K562 (cell line): ENCODE results near the gene TRERF1. TPM values are rescaled to one million over a fixed set of nuclear protein-coding genes. Genes with fewer than 3 reads are reported as not detected.

Source experiments
- CBX1 ChIP-seq: sonication (generic); IDR thresholded peaks from 2 replicates; pipeline ENCODE4 v1.6.1; 2016; ENCODE audit warnings: antibody characterized with exemption, low read depth, mild to moderate bottlenecking
- L3MBTL2 ChIP-seq: fragments of 450-650 bp; IDR thresholded peaks from 2 replicates; pipeline ENCODE4 v1.6.1; 2016; ENCODE audit warnings: mild to moderate bottlenecking, moderate library complexity
- RFX1 ChIP-seq: fragments of 450-650 bp; IDR thresholded peaks from 2 replicates; pipeline ENCODE4 v1.6.1; 2016; ENCODE audit warnings: mild to moderate bottlenecking, moderate library complexity
- STAG1 ChIP-seq: sonication (generic); formaldehyde crosslinking; IDR thresholded peaks from 2 replicates; pipeline ENCODE4 v1.5.0; 2020; ENCODE audit warnings: missing genetic modification reagents, borderline replicate concordance
- ZEB2 ChIP-seq: fragments of 450-650 bp; IDR thresholded peaks from 2 replicates; pipeline ENCODE4 v1.6.1; 2016
- polyA plus RNA-seq, 8 experiments: library from polyadenylated mRNA; depleted of rRNA in 4 of 8; stranded (reverse) in 5 of 8; unstranded in 3 of 8; fragments of >200 nt; fragmentation: Nextera tagmentation in 2 of 8; fragmentation: Illumina TruSeq in 1 of 8; extraction: Ambion mirVana in 2 of 8; extraction: Trizol in 1 of 8; gene quantifications; 2 replicates each; pipeline versions ENCODE4 v1.2.1 to v1.2.3, GENCODE V29; 2011 to 2014; ENCODE audit warnings: inconsistent platforms in 1 of 8, missing spikeins in 1 of 8
- total RNA-seq, 7 experiments: library from RNA; depleted of rRNA in 6 of 7; stranded (reverse); fragments of >200 nt in 6 of 7; fragmentation: Illumina TruSeq in 2 of 7; extraction: Trizol in 2 of 7; gene quantifications; 2 replicates each; pipeline versions ENCODE4 v1.2.1 to v1.2.3, GENCODE V29; 2011 to 2021; ENCODE audit warnings: low replicate concordance in 1 of 7
- TF ChIP-seq, protein P1 (sequence below): sonication (generic); formaldehyde crosslinking; IDR thresholded peaks from 2 replicates; pipeline ENCODE4 v1.8.0; 2022; ENCODE audit warnings: mild to moderate bottlenecking, missing genetic modification reagents
- TF ChIP-seq, protein P2 (sequence below): fragments of 250-450 bp; sonication (Bioruptor Pico); IDR thresholded peaks from 2 replicates; pipeline ENCODE4 v1.4.0; 2020
- TF ChIP-seq, protein P3 (sequence below): IDR thresholded peaks from 3 replicates; pipeline ENCODE4 v1.6.1; 2011; ENCODE audit warnings: borderline replicate concordance, mild to moderate bottlenecking, moderate library complexity; ENCODE audit not compliant: insufficient read length; ENCODE audit errors: extremely low read depth
- TF ChIP-seq, protein P4 (sequence below): fragments of 450-650 bp; IDR thresholded peaks from 2 replicates; pipeline ENCODE4 v1.6.1; 2016; ENCODE audit warnings: mild to moderate bottlenecking, moderate library complexity

TRERF1 gene
- total and polyA plus RNA-seq, 9 of the 15 experiments (the other 6 are each of a cell fraction or from before 2014, with no cell fraction given): 0.04 to 0.20 (median 0.07) TPM; not detected in 3

DNA sequence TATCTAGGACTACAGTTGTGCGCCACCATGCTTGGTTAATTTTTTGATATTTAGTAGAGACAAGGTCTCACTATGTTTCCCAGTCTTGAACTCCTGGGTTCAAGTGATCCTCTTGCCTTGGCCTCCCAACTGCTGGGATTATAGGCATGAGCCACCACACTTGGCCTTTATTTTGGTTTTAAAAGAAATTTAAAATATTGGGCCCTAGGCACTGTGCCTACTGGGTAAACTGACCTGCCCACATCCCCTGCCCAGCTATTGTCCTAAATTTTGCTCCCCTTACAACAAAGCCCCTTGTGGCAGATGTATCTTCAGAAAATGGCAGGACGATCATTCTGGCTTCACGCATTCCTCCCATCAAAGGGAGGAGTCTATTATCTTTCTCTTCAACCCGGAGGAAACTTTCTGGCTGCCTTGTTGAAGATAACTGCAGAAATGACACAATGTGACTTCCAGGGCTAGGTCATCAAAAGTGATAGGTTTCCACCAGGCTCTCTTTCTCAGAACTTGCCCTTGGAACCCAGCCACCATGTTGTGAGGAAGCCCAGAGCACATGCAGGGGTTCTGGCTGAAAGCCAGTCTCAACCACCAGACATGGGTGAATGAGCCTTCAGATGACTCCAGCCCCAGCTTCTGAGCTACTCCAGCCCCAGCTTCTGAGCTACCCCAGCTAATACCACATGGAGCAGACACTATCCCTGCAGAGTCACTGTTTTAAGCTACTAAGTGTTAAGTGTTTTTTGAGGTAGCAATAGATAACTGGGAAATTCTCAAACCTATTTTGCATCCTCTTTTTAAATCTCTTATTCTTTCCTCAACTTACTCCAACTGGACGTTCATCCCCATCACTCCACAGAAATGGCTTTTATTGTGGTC lies 252.4 kb downstream of the TRERF1 start (continued):
- TF ChIP-seq, protein P1, sequence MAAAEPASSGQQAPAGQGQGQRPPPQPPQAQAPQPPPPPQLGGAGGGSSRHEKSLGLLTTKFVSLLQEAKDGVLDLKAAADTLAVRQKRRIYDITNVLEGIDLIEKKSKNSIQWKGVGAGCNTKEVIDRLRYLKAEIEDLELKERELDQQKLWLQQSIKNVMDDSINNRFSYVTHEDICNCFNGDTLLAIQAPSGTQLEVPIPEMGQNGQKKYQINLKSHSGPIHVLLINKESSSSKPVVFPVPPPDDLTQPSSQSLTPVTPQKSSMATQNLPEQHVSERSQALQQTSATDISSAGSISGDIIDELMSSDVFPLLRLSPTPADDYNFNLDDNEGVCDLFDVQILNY (CRISPR knock-in tag): no peak
- TF ChIP-seq STAG1 (CRISPR knock-in tag) (no peak), RFX1 (no peak), ZEB2 (peak; percentile 80; the same call in 1 of the 2 replicates), L3MBTL2 (peak; percentile 96), CBX1 (peak; percentile 66; the same call in 1 of the 2 replicates)
- TF ChIP-seq, protein P2, sequence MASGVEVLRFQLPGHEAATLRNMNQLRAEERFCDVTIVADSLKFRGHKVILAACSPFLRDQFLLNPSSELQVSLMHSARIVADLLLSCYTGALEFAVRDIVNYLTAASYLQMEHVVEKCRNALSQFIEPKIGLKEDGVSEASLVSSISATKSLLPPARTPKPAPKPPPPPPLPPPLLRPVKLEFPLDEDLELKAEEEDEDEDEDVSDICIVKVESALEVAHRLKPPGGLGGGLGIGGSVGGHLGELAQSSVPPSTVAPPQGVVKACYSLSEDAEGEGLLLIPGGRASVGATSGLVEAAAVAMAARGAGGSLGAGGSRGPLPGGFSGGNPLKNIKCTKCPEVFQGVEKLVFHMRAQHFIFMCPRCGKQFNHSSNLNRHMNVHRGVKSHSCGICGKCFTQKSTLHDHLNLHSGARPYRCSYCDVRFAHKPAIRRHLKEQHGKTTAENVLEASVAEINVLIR: peak; percentile 51; the same call in 1 of the 2 replicates
- TF ChIP-seq, protein P3, sequence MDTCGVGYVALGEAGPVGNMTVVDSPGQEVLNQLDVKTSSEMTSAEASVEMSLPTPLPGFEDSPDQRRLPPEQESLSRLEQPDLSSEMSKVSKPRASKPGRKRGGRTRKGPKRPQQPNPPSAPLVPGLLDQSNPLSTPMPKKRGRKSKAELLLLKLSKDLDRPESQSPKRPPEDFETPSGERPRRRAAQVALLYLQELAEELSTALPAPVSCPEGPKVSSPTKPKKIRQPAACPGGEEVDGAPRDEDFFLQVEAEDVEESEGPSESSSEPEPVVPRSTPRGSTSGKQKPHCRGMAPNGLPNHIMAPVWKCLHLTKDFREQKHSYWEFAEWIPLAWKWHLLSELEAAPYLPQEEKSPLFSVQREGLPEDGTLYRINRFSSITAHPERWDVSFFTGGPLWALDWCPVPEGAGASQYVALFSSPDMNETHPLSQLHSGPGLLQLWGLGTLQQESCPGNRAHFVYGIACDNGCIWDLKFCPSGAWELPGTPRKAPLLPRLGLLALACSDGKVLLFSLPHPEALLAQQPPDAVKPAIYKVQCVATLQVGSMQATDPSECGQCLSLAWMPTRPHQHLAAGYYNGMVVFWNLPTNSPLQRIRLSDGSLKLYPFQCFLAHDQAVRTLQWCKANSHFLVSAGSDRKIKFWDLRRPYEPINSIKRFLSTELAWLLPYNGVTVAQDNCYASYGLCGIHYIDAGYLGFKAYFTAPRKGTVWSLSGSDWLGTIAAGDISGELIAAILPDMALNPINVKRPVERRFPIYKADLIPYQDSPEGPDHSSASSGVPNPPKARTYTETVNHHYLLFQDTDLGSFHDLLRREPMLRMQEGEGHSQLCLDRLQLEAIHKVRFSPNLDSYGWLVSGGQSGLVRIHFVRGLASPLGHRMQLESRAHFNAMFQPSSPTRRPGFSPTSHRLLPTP: no peak
- TF ChIP-seq, protein P4, sequence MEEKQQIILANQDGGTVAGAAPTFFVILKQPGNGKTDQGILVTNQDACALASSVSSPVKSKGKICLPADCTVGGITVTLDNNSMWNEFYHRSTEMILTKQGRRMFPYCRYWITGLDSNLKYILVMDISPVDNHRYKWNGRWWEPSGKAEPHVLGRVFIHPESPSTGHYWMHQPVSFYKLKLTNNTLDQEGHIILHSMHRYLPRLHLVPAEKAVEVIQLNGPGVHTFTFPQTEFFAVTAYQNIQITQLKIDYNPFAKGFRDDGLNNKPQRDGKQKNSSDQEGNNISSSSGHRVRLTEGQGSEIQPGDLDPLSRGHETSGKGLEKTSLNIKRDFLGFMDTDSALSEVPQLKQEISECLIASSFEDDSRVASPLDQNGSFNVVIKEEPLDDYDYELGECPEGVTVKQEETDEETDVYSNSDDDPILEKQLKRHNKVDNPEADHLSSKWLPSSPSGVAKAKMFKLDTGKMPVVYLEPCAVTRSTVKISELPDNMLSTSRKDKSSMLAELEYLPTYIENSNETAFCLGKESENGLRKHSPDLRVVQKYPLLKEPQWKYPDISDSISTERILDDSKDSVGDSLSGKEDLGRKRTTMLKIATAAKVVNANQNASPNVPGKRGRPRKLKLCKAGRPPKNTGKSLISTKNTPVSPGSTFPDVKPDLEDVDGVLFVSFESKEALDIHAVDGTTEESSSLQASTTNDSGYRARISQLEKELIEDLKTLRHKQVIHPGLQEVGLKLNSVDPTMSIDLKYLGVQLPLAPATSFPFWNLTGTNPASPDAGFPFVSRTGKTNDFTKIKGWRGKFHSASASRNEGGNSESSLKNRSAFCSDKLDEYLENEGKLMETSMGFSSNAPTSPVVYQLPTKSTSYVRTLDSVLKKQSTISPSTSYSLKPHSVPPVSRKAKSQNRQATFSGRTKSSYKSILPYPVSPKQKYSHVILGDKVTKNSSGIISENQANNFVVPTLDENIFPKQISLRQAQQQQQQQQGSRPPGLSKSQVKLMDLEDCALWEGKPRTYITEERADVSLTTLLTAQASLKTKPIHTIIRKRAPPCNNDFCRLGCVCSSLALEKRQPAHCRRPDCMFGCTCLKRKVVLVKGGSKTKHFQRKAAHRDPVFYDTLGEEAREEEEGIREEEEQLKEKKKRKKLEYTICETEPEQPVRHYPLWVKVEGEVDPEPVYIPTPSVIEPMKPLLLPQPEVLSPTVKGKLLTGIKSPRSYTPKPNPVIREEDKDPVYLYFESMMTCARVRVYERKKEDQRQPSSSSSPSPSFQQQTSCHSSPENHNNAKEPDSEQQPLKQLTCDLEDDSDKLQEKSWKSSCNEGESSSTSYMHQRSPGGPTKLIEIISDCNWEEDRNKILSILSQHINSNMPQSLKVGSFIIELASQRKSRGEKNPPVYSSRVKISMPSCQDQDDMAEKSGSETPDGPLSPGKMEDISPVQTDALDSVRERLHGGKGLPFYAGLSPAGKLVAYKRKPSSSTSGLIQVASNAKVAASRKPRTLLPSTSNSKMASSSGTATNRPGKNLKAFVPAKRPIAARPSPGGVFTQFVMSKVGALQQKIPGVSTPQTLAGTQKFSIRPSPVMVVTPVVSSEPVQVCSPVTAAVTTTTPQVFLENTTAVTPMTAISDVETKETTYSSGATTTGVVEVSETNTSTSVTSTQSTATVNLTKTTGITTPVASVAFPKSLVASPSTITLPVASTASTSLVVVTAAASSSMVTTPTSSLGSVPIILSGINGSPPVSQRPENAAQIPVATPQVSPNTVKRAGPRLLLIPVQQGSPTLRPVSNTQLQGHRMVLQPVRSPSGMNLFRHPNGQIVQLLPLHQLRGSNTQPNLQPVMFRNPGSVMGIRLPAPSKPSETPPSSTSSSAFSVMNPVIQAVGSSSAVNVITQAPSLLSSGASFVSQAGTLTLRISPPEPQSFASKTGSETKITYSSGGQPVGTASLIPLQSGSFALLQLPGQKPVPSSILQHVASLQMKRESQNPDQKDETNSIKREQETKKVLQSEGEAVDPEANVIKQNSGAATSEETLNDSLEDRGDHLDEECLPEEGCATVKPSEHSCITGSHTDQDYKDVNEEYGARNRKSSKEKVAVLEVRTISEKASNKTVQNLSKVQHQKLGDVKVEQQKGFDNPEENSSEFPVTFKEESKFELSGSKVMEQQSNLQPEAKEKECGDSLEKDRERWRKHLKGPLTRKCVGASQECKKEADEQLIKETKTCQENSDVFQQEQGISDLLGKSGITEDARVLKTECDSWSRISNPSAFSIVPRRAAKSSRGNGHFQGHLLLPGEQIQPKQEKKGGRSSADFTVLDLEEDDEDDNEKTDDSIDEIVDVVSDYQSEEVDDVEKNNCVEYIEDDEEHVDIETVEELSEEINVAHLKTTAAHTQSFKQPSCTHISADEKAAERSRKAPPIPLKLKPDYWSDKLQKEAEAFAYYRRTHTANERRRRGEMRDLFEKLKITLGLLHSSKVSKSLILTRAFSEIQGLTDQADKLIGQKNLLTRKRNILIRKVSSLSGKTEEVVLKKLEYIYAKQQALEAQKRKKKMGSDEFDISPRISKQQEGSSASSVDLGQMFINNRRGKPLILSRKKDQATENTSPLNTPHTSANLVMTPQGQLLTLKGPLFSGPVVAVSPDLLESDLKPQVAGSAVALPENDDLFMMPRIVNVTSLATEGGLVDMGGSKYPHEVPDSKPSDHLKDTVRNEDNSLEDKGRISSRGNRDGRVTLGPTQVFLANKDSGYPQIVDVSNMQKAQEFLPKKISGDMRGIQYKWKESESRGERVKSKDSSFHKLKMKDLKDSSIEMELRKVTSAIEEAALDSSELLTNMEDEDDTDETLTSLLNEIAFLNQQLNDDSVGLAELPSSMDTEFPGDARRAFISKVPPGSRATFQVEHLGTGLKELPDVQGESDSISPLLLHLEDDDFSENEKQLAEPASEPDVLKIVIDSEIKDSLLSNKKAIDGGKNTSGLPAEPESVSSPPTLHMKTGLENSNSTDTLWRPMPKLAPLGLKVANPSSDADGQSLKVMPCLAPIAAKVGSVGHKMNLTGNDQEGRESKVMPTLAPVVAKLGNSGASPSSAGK: peak; percentile 91
